Fibroblast of pulmonary artery (primary cell): Measurements from ENCODE around the gene ABHD12B.
A peak's percentile ranks its signal among the peaks of the same experiment; 100 is the strongest.

Experiments
- DNase-seq: peaks from one replicate; pipeline ENCODE4 v3.0.0-alpha.2; 2010; ENCODE audit warnings: low read depth
- H3K4me3 ChIP-seq: replicated peaks from 2 replicates; pipeline ENCODE4 v1.5.1; 2011; ENCODE audit warnings: low read depth, mild to moderate bottlenecking, control low read depth, low read length, moderate library complexity
- TF ChIP-seq, protein P1 (sequence below): IDR thresholded peaks from 2 replicates; pipeline ENCODE4 v1.5.1; 2011; ENCODE audit warnings: mild to moderate bottlenecking, control low read depth, low read length, inconsistent platforms; ENCODE audit errors: missing control alignments

Gene ABHD12B

DNA sequence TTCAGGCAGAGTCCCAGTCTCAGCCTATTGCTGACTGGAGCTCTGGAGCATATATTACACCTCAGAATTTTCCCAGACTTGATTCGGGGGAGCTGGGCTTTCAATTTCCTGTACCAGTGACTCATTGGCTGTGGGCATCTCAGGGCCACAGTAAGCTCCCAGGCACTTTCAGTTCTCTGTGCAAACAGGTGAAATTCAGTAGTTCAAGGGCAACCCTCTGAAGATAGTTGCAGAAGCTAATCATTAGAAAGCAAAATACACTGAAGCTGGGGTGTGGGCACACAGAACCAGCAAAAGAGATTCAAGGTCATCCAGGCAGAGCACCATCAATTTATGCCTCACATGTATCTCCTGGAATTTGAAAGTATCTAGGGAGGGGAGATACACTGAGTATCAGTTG is 32.8 kb upstream of the ABHD12B start:
- no peak overlapping the region for H3K4me3 ChIP-seq
- TF ChIP-seq, protein P1, sequence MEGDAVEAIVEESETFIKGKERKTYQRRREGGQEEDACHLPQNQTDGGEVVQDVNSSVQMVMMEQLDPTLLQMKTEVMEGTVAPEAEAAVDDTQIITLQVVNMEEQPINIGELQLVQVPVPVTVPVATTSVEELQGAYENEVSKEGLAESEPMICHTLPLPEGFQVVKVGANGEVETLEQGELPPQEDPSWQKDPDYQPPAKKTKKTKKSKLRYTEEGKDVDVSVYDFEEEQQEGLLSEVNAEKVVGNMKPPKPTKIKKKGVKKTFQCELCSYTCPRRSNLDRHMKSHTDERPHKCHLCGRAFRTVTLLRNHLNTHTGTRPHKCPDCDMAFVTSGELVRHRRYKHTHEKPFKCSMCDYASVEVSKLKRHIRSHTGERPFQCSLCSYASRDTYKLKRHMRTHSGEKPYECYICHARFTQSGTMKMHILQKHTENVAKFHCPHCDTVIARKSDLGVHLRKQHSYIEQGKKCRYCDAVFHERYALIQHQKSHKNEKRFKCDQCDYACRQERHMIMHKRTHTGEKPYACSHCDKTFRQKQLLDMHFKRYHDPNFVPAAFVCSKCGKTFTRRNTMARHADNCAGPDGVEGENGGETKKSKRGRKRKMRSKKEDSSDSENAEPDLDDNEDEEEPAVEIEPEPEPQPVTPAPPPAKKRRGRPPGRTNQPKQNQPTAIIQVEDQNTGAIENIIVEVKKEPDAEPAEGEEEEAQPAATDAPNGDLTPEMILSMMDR: no peak
- DNase-seq: no peak

DNA sequence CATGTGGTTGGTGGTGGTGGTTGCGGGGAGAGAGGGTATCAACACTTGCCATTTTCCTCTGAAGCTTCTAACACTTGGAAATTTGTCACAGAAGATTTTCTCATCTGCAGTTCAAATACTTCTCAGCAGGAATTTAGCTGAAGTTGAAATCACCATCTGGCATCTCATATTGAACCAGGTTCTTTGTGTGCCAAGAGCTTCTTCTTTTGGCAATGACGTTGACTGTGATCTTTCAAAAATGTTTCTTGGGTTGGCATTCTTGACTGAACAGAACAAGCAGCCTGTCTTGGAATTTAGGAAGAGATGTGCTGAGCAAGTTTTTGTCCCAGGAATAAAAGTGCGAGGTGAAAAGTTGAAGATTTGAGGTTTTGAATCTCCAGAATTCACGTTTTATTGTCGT is 32.2 kb upstream of the ABHD12B start:
- TF ChIP-seq, protein P1: no peak

DNA sequence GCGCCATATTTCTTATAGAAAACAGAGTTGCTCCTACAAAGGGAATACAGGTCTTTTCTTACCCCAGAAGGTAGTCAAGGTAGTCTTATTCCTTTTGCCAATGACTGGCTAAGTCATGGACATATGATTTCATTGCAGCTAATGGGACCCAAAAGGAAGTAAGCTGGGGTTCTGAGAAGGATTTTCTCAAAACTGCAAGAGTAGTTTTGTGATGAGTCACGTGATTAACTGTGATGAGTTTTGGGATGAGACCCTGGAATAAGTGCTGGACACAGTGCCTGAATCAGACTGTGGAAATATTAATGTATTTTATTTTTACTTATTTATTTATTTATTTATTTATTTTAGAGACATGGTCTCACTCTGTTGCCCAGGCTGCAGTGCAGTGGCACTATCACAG is 27.5 kb upstream of the ABHD12B start:
- DNase-seq: no peak
- no peak overlapping the region for H3K4me3 ChIP-seq
- TF ChIP-seq, protein P1: no peak

More for the DNA sequence above, 32.2 kb upstream of the ABHD12B start:
- DNase-seq: no peak
- H3K4me3 ChIP-seq: no peak overlapping the region

DNA sequence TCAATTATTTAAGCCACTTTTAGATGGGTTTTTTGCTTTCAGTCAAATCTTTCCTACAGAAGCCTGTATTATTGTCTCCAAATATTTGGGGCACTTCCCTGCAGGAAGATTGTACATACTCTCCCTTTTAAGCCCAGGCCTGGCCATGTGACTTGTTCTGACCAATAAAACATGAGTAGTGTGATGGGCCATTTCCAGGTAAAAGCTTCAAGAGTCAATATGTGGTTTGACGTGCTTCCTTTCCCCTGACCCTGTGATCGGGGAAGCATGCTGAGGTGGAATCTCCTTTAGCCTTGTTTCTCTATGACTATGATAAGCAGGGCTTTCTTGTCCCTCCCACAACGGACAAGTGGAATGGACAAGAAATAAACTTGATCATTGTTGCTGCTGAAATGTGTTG is 26.7 kb upstream of the ABHD12B start:
- TF ChIP-seq, protein P1: no peak
- DNase-seq: no peak
- no peak overlapping the region for H3K4me3 ChIP-seq

DNA sequence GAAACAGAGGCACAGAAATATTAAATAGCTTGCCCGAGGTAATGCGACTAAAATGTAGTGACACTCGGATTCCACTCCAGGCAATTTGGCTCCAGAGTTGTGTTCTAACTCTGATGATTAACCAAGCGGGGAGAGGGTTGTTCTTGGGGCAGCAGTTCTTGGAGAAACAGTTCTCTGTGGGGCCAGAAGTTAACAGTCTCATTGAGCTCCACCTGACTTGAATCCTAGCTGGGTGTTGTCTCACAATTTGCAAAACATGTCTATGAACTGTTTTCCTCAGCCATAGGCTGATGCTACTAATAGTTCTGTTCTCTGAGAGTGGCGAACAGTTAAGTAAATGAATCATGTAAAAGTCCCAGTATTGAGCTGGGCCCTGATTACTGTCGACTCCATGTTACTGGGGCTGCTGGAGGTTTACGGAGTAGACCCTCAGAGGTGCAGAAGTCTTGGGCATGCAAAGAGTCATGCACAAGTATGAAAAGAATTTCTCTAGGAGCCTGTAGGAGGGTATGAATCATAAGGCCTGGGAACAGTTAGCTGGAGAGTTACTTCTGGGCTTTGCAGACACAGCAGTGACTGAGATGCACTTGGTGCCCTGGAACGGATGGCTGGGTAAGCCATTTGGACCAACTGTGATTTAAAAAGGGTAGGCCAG is 25.5 kb upstream of the ABHD12B start:
- TF ChIP-seq, protein P1: no peak
- peak; percentile 72 for DNase-seq
- no peak overlapping the region for H3K4me3 ChIP-seq

DNA sequence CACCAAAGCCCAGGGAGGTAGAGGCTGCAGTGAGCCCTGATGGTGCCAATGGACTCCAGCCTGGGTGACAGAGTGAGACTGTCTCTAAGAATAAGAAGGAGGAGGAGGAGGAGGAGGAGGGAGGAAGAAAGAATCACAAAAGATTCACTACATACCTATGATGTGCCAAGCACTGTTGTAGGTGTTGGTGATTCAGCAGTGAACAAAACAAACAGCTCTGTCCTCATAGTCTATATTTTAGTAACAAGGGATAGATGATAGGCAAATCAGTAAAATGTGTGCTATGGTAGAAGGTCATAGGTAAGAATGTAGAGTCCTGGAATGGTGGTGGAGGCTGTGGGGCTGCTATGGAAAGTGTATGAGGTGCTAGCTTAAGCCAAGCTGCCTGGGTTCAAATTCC is 18.0 kb upstream of the ABHD12B start:
- TF ChIP-seq, protein P1: no peak
- no peak overlapping the region for H3K4me3 ChIP-seq
- DNase-seq: no peak

DNA sequence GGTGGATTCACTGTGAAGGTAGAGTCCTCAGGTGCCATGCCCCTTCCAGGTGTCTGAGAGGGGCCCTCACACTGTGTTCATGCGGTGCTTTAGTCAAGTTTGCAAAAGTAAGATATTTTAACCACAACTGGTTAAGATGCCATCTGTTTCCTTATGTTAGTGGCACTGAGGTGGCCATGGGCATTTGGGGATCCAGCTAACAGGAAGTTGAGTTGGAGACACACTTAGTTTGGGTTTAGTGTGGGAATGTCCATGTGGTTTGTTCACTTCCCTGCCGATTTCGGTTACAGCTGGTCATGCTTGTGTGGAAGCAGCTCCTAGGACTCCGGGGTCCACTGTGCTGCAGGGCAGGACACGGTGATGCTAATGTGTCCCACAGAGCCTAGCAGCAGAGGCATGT is 17.3 kb upstream of the ABHD12B start:
- no peak for DNase-seq
- H3K4me3 ChIP-seq: no peak overlapping the region
- TF ChIP-seq, protein P1: no peak
